Measurements from ENCODE around the gene NCOA3. TPM values are rescaled to one million over a fixed set of nuclear protein-coding genes. Genes with fewer than 3 reads are reported as not detected.

The NCOA3 gene
- total RNA-seq, 3 donors from 2014 or later = 103 to 121 (median 118) TPM

- peaks cover 29% of the 10 kb centered on the region for H3K36me3 Mint-ChIP-seq (ENCODE audit: insufficient read depth)
- H3K27me3 Mint-ChIP-seq (ENCODE audit: low read depth) = no peaks in the 10 kb centered on the region
- DNase-seq (peak; percentile 79), ATAC-seq (peak; percentile 86 to 89)
- peak overlapping the region; percentile 72 for H3K4me3 Mint-ChIP-seq
- H3K9me3 Mint-ChIP-seq = no peaks in the 10 kb centered on the region
- peaks cover 84% of the 10 kb centered on the region for H3K4me1 Mint-ChIP-seq (ENCODE audit: low read depth)
These were observed 108.7 kb downstream of the NCOA3 start for GRCh38 chr20:47610247-47610944.

- ATAC-seq = no peak
- peaks cover 24% of the 10 kb centered on the region for H3K36me3 Mint-ChIP-seq (ENCODE audit: insufficient read depth)
- no peak for DNase-seq
- peaks cover 79% of the 10 kb centered on the region for H3K4me1 Mint-ChIP-seq (ENCODE audit: low read depth)
- peak overlapping the region; percentile 72 for H3K4me3 Mint-ChIP-seq
- H3K9me3 Mint-ChIP-seq = no peaks in the 10 kb centered on the region
- no peaks in the 10 kb centered on the region for H3K27me3 Mint-ChIP-seq (ENCODE audit: low read depth)
These were observed 109.2 kb downstream of the NCOA3 start for GRCh38 chr20:47610945-47611250.

- Mint-ChIP-seq H3K27me3 (ENCODE audit: low read depth) (no peaks in the 10 kb centered on the region), H3K4me3 (no peak overlapping the region), H3K36me3 (ENCODE audit: insufficient read depth) (peaks cover 18% of the 10 kb centered on the region), H3K9me3 (no peaks in the 10 kb centered on the region), H3K4me1 (ENCODE audit: low read depth) (peaks cover 75% of the 10 kb centered on the region)
- no peak for DNase-seq
- no peak for ATAC-seq
These were observed 110.1 kb downstream of the NCOA3 start for GRCh38 chr20:47611785-47612184.

DNA sequence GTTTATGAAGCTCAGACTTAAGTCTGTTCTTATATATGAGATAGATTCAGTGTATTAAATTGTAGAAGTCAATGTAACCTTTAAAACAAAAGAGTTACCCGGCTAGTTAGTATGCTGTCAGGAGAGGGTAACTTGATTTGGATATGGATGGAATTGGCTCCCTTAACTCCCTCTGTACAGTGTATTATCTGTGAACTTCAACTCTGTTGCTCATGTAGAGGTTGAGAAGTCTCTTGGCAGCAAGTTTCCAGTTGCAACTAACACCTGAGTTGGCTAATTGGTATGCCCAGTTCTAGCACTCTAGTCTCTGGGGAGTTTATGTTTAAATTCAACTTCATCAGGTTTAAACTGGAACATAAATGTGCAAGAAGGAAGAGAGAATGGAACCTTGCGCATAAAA lies 111.0 kb downstream of the NCOA3 start:
- ATAC-seq = no peak

GRCh38 chr20:47614703-47615309 lies 113.1 kb downstream of the NCOA3 start:
- DNase-seq (no peak), ATAC-seq (no peak)
- H3K4me1 Mint-ChIP-seq (ENCODE audit: low read depth) = peaks cover 55% of the 10 kb centered on the region
- no peak overlapping the region for H3K4me3 Mint-ChIP-seq
- H3K36me3 Mint-ChIP-seq (ENCODE audit: insufficient read depth) = peaks cover 16% of the 10 kb centered on the region
- H3K9me3 Mint-ChIP-seq = no peaks in the 10 kb centered on the region
- no peaks in the 10 kb centered on the region for H3K27me3 Mint-ChIP-seq (ENCODE audit: low read depth)

More for the DNA sequence above, 111.0 kb downstream of the NCOA3 start:
- peaks cover 73% of the 10 kb centered on the region for H3K4me1 Mint-ChIP-seq (ENCODE audit: low read depth)
- peaks cover 19% of the 10 kb centered on the region for H3K36me3 Mint-ChIP-seq (ENCODE audit: insufficient read depth)
- H3K27me3 Mint-ChIP-seq (ENCODE audit: low read depth) = no peaks in the 10 kb centered on the region
- no peaks in the 10 kb centered on the region for H3K9me3 Mint-ChIP-seq
- H3K4me3 Mint-ChIP-seq = no peak overlapping the region
- no peak for DNase-seq

DNA sequence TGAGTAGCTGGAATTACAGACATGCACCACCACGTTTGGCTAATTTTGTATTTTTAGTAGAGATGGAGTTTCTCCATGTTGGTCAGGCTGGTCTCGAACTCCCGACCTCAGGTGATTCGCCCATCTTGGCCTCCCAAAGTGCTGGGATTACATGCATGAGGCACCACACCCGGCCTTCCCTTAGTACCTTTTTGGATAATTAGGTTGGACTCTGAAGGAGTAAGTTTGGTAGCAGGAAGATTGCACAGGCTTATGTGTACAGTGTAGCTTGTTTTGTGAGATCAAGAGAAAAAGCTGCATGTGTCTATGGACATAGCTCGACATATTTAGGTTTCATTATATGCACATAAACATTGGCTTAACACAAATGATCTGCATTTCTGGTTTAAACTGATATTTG lies 116.8 kb downstream of the NCOA3 start:
- H3K9me3 Mint-ChIP-seq = no peaks in the 10 kb centered on the region
- no peaks in the 10 kb centered on the region for H3K27me3 Mint-ChIP-seq (ENCODE audit: low read depth)
- H3K36me3 Mint-ChIP-seq (ENCODE audit: insufficient read depth) = peaks cover 21% of the 10 kb centered on the region
- no peak for DNase-seq
- ATAC-seq = no peak
- H3K4me1 Mint-ChIP-seq (ENCODE audit: low read depth) = peaks cover 34% of the 10 kb centered on the region
- H3K4me3 Mint-ChIP-seq = no peak overlapping the region

GRCh38 chr20:47620808-47621805 lies 119.4 kb downstream of the NCOA3 start:
- no peak overlapping the region for H3K4me3 Mint-ChIP-seq
- peaks cover 23% of the 10 kb centered on the region for H3K36me3 Mint-ChIP-seq (ENCODE audit: insufficient read depth)
- no peak for DNase-seq
- ATAC-seq = peak in 1 of 2 donors; percentile 48
- peaks cover 22% of the 10 kb centered on the region for H3K4me1 Mint-ChIP-seq (ENCODE audit: low read depth)
- H3K27me3 Mint-ChIP-seq (ENCODE audit: low read depth) = no peaks in the 10 kb centered on the region
- no peaks in the 10 kb centered on the region for H3K9me3 Mint-ChIP-seq

GRCh38 chr20:47622118-47622665 lies 120.5 kb downstream of the NCOA3 start:
- DNase-seq = no peak
- no peaks in the 10 kb centered on the region for H3K9me3 Mint-ChIP-seq
- peaks cover 16% of the 10 kb centered on the region for H3K4me1 Mint-ChIP-seq (ENCODE audit: low read depth)
- H3K27me3 Mint-ChIP-seq (ENCODE audit: low read depth) = no peaks in the 10 kb centered on the region
- ATAC-seq = no peak
- H3K36me3 Mint-ChIP-seq (ENCODE audit: insufficient read depth) = peaks cover 28% of the 10 kb centered on the region
- H3K4me3 Mint-ChIP-seq = no peak overlapping the region

DNA sequence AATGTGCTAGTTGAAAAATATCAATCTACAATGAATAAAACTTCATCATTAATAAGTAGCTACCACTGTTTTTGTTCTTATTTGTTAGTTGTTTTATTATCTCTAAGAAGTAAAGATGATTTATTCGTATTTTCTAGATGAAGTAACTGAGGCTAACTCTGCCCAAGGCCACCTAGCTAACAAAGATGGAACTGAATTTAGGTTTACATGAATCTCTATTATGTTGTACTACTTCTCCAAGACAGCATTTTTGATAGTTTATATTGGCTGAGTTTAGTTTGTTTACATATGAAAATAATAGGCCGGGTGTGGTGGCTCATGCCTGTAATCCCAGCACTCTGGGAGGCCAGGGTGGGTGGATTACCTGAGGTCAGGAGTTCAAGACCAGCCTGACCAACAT lies 121.5 kb downstream of the NCOA3 start:
- H3K27me3 Mint-ChIP-seq (ENCODE audit: low read depth) = no peaks in the 10 kb centered on the region
- ATAC-seq (no peak), DNase-seq (no peak)
- no peak overlapping the region for H3K4me3 Mint-ChIP-seq
- peaks cover 33% of the 10 kb centered on the region for H3K36me3 Mint-ChIP-seq (ENCODE audit: insufficient read depth)
- no peaks in the 10 kb centered on the region for H3K9me3 Mint-ChIP-seq
- peaks cover 12% of the 10 kb centered on the region for H3K4me1 Mint-ChIP-seq (ENCODE audit: low read depth)

DNA sequence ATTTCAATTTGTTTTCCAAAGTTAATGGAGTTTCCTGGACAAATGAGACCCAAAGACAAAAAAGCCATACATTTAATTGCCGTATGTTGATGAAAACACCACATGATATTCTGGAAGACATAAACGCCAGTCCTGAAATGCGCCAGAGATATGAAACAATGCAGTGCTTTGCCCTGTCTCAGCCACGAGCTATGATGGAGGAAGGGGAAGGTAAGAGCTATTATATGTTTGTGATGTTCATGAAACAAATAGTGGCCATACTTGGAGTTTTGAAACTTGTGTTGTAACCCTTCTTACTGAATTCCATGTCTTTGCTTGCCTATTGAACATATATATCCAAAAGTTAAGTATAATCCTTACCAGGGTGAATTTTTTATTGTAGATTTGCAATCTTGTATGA lies 125.9 kb downstream of the NCOA3 start:
- H3K27me3 Mint-ChIP-seq (ENCODE audit: low read depth) = no peaks in the 10 kb centered on the region
- DNase-seq (no peak), ATAC-seq (no peak)
- H3K9me3 Mint-ChIP-seq = no peaks in the 10 kb centered on the region
- peaks cover 49% of the 10 kb centered on the region for H3K36me3 Mint-ChIP-seq (ENCODE audit: insufficient read depth)
- H3K4me3 Mint-ChIP-seq = no peak overlapping the region
- H3K4me1 Mint-ChIP-seq (ENCODE audit: low read depth) = peaks cover 1% of the 10 kb centered on the region

DNA sequence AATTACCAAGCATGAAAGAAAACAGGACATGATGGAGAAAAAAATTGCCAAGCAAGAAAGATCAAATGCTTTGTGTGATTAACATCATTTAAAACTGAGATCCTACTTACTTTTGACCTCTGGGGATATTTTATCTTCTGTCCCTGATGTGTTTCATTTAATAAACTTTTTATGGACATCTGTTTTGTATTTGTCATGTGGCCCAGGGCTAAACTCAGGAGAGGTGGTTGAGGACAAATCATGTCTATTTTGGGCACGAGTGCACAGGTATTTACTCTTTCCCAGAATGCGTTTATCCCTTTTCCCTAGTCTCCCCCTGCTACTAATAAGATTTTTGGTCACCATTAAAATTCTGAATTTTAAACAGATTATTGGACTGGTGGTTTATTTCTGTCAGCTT lies 128.2 kb downstream of the NCOA3 start:
- ATAC-seq = no peak
- DNase-seq = no peak
- Mint-ChIP-seq H3K4me1 (ENCODE audit: low read depth) (no peaks in the 10 kb centered on the region), H3K36me3 (ENCODE audit: insufficient read depth) (peaks cover 53% of the 10 kb centered on the region), H3K4me3 (no peak overlapping the region), H3K27me3 (ENCODE audit: low read depth) (no peaks in the 10 kb centered on the region), H3K9me3 (no peaks in the 10 kb centered on the region)

DNA sequence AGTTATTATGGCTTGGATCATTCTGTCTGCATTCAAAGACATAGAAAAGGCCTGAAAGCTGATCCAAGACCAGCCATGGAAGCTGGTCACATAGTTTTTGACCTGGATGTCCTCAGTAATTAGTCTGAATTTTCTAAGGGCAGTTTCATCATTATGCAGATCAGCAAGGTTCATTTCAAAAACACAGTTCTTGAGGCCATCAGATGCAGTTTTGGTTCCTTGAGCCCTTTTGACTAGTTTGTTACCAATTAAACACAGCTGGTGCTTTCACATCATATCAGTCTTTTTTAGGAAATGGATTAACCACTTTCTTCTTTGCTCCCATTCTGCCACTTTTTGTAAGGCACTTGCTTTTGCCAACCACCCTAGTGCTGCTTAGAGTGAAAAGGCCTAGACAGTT lies 129.4 kb downstream of the NCOA3 start:
- Mint-ChIP-seq H3K4me3 (no peak overlapping the region), H3K9me3 (no peaks in the 10 kb centered on the region), H3K36me3 (ENCODE audit: insufficient read depth) (peaks cover 57% of the 10 kb centered on the region), H3K27me3 (ENCODE audit: low read depth) (no peaks in the 10 kb centered on the region), H3K4me1 (ENCODE audit: low read depth) (no peaks in the 10 kb centered on the region)
- no peak for ATAC-seq
- no peak for DNase-seq

DNA sequence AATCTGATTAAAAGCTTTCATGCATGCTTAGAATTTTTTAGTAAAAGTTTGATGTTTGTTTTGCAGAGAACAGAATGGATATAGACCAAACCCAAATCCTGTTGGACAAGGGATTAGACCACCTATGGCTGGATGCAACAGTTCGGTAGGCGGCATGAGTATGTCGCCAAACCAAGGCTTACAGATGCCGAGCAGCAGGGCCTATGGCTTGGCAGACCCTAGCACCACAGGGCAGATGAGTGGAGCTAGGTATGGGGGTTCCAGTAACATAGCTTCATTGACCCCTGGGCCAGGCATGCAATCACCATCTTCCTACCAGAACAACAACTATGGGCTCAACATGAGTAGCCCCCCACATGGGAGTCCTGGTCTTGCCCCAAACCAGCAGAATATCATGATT lies 133.6 kb downstream of the NCOA3 start:
- DNase-seq = no peak
- Mint-ChIP-seq H3K9me3 (no peaks in the 10 kb centered on the region), H3K36me3 (ENCODE audit: insufficient read depth) (peaks cover 59% of the 10 kb centered on the region), H3K4me3 (no peak overlapping the region), H3K4me1 (ENCODE audit: low read depth) (peaks cover 1% of the 10 kb centered on the region), H3K27me3 (ENCODE audit: low read depth) (no peaks in the 10 kb centered on the region)
- ATAC-seq = no peak

- ATAC-seq (no peak), DNase-seq (no peak)
- peaks cover 1% of the 10 kb centered on the region for H3K4me1 Mint-ChIP-seq (ENCODE audit: low read depth)
- no peaks in the 10 kb centered on the region for H3K27me3 Mint-ChIP-seq (ENCODE audit: low read depth)
- H3K9me3 Mint-ChIP-seq = no peaks in the 10 kb centered on the region
- H3K36me3 Mint-ChIP-seq (ENCODE audit: insufficient read depth) = peaks cover 60% of the 10 kb centered on the region
- H3K4me3 Mint-ChIP-seq = no peak overlapping the region
These were observed 137.2 kb downstream of the NCOA3 start for GRCh38 chr20:47638851-47639250.

Data from activated T-cell treated with anti-CD3 and anti-CD28 coated beads, Interleukin-2, amount 50 U/mL, for 4 hours (primary cell).